Keratinocyte (primary cell): Measurements from ENCODE around the gene UGGT2. TPM values are rescaled to one million over a fixed set of nuclear protein-coding genes. Genes with fewer than 3 reads are reported as not detected.

ENCODE experiments used
- DNase-seq: peaks from one replicate; pipeline ENCODE4 v3.0.0-alpha.2; 2011; ENCODE audit warnings: low read depth, missing footprints, low spot score
- FAIRE-seq: peaks from 2 replicates; lab custom pipeline; 2011; peaks lifted over from hg19 to GRCh38; lab: Jason Lieb, UNC
- H2AFZ ChIP-seq: 2 replicates; pipeline ENCODE4 v1.6.0; 2012; ENCODE audit warnings: low read length, control low read depth, inconsistent platforms; ENCODE audit not compliant: control insufficient read depth
- H3K27ac ChIP-seq: 2 replicates; pipeline ENCODE4 v1.5.1; 2011; ENCODE audit warnings: low read length; ENCODE audit not compliant: control insufficient read depth, insufficient read depth
- H3K27me3 ChIP-seq: 3 replicates; pipeline ENCODE4 v1.6.0; 2011; ENCODE audit warnings: low read length; ENCODE audit not compliant: control insufficient read depth, insufficient read depth; ENCODE audit errors: extremely low read depth
- H3K36me3 ChIP-seq, 2 experiments: 2 replicates in 1 of 2; 3 replicates in 1 of 2; pipeline ENCODE4 v1.5.1; 2011; ENCODE audit warnings: low read length in 2 of 2, mild to moderate bottlenecking in 1 of 2; ENCODE audit not compliant: control insufficient read depth in 2 of 2, insufficient read depth in 2 of 2; ENCODE audit errors: extremely low read depth in 1 of 2
- H3K4me1 ChIP-seq: 3 replicates; pipeline ENCODE4 v1.5.1; 2011; ENCODE audit warnings: low read length; ENCODE audit not compliant: control insufficient read depth, insufficient read depth; ENCODE audit errors: extremely low read depth
- H3K4me2 ChIP-seq: 3 replicates; pipeline ENCODE4 v1.6.0; 2011; ENCODE audit warnings: low read depth, low read length; ENCODE audit not compliant: control insufficient read depth, insufficient read depth; ENCODE audit errors: extremely low read depth
- H3K4me3 ChIP-seq, 3 experiments: fragments of 200-600 bp in 1 of 3; sonication (generic) in 1 of 3; 2 replicates in 2 of 3; 3 replicates in 1 of 3; pipeline ENCODE4 v1.5.1; 2011 to 2016; ENCODE audit warnings: low read length in 3 of 3, mild to moderate bottlenecking in 3 of 3, control low read depth in 2 of 3, inconsistent platforms in 1 of 3, low read depth in 1 of 3, mixed read lengths in 1 of 3, mixed run types in 1 of 3, moderate library complexity in 1 of 3; ENCODE audit not compliant: control insufficient read depth in 2 of 3, insufficient read depth in 2 of 3; ENCODE audit errors: extremely low read depth in 1 of 3
- H3K79me2 ChIP-seq: 2 replicates; pipeline ENCODE4 v1.6.0; 2012; ENCODE audit warnings: low read length; ENCODE audit not compliant: control insufficient read depth, insufficient read depth
- H3K9ac ChIP-seq: 3 replicates; pipeline ENCODE4 v1.6.0; 2011; ENCODE audit warnings: low read length; ENCODE audit not compliant: control insufficient read depth, insufficient read depth; ENCODE audit errors: extremely low read depth
- H3K9me1 ChIP-seq: 3 replicates; pipeline ENCODE4 v1.6.0; 2011; ENCODE audit warnings: low read length; ENCODE audit not compliant: control insufficient read depth, insufficient read depth; ENCODE audit errors: extremely low read depth
- H3K9me3 ChIP-seq: 2 replicates; pipeline ENCODE4 v1.5.1; 2012; ENCODE audit warnings: low read depth, low read length; ENCODE audit not compliant: control insufficient read depth
- H4K20me1 ChIP-seq: 3 replicates; pipeline ENCODE4 v1.6.0; 2011; ENCODE audit warnings: low read length; ENCODE audit not compliant: control insufficient read depth, insufficient read depth; ENCODE audit errors: extremely low read depth
- EZH2 ChIP-seq: IDR thresholded peaks from one replicate; pipeline ENCODE4 v1.6.1; 2012; ENCODE audit warnings: inconsistent platforms, mild to moderate bottlenecking, low read length, moderate library complexity
- dilution Hi-C: fragments of 300-500 bp; cut with MboI; formaldehyde crosslinking; loops from one replicate; pipeline ENCODE4 v1.7.0; 2020; ENCODE audit warnings: low sequenced_read_pairs; ENCODE audit not compliant: extremely low pct_ligation_motif_present
- polyA plus RNA-seq, 5 experiments: library from polyadenylated mRNA; depleted of rRNA in 3 of 5; stranded (reverse) in 3 of 5; stranded (forward) in 1 of 5; unstranded in 1 of 5; fragments of >200 nt; gene quantifications; 1 replicate in 1 of 5; 2 replicates in 3 of 5; 3 replicates in 1 of 5; pipeline versions ENCODE4 v1.2.1 to v1.2.3, GENCODE V29; 2011 to 2012; ENCODE audit warnings: missing spikeins in 2 of 5, low read depth in 1 of 5, low replicate concordance in 1 of 5
- TF ChIP-seq, protein P1 (sequence below), 3 experiments: IDR thresholded peaks in 1 of 3; conservative IDR thresholded peaks in 1 of 3; optimal IDR thresholded peaks in 1 of 3; 2 replicates in 2 of 3; 3 replicates in 1 of 3; pipeline versions ENCODE3 to v1.5.1; 2011; ENCODE audit warnings: low read length in 3 of 3, mild to moderate bottlenecking in 3 of 3, moderate library complexity in 2 of 3, control low read depth in 1 of 3, inconsistent platforms in 1 of 3; ENCODE audit not compliant: insufficient read depth in 2 of 3; ENCODE audit errors: extremely low read depth in 1 of 3

The UGGT2 gene
- polyA plus RNA-seq, 1 donor (not counting 4 experiments of a cell fraction or from before 2014, with no cell fraction given): 12.5 TPM

DNA sequence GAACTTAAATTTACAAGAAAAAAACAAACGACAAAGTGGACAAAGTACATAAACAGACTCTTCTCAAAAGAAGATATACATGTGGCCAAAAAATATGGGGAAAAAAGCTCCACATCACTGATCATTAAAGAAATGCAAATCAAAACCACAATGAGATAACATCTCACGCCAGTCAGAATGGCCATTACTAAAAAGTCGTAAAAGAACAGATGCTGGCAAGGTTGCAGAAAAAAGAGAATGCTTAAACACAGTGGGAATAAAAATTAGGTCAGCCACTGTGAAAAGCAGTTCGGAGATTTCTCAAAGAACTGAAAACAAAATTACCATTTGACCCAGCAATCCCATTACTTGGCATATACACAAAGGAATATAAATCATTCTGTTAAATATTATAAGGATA lies 132.7 kb downstream of the UGGT2 start:
- H3K79me2 ChIP-seq: no peaks in the 10 kb centered on the region
- H3K4me2 ChIP-seq: no peak overlapping the region
- TF ChIP-seq EZH2: no peak
- TF ChIP-seq, protein P1, sequence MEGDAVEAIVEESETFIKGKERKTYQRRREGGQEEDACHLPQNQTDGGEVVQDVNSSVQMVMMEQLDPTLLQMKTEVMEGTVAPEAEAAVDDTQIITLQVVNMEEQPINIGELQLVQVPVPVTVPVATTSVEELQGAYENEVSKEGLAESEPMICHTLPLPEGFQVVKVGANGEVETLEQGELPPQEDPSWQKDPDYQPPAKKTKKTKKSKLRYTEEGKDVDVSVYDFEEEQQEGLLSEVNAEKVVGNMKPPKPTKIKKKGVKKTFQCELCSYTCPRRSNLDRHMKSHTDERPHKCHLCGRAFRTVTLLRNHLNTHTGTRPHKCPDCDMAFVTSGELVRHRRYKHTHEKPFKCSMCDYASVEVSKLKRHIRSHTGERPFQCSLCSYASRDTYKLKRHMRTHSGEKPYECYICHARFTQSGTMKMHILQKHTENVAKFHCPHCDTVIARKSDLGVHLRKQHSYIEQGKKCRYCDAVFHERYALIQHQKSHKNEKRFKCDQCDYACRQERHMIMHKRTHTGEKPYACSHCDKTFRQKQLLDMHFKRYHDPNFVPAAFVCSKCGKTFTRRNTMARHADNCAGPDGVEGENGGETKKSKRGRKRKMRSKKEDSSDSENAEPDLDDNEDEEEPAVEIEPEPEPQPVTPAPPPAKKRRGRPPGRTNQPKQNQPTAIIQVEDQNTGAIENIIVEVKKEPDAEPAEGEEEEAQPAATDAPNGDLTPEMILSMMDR (optimal IDR thresholded peaks at IDR 0.05 in 1 of 3, IDR thresholded peaks at IDR 0.05 in 1 of 3, conservative IDR thresholded peaks at IDR 0.05 in 1 of 3; ENCODE audit: extremely low read depth in 1 of 3, insufficient read depth in 2 of 3, low read length in 3 of 3): no peak
- no peak overlapping the region for H3K9ac ChIP-seq
- no peaks in the 10 kb centered on the region for H3K36me3 ChIP-seq
- H4K20me1 ChIP-seq: no peaks in the 10 kb centered on the region
- no peak for DNase-seq
- H3K27me3 ChIP-seq: no peaks in the 10 kb centered on the region
- peaks cover 7% of the 10 kb centered on the region for H3K4me1 ChIP-seq
- H3K9me3 ChIP-seq: no peaks in the 10 kb centered on the region
- H3K27ac ChIP-seq: no peak overlapping the region
- H2AFZ ChIP-seq: no peak overlapping the region
- H3K4me3 ChIP-seq: no peak overlapping the region
- no peak for FAIRE-seq
- dilution Hi-C loops: no loop called here
- H3K9me1 ChIP-seq: no peaks in the 10 kb centered on the region

GRCh38 chr13:95918860-95919259 lies 134.3 kb downstream of the UGGT2 start:
- no peaks in the 10 kb centered on the region for H3K79me2 ChIP-seq
- no peak overlapping the region for H3K27ac ChIP-seq
- FAIRE-seq (no peak), DNase-seq (no peak)
- no peak overlapping the region for H3K4me2 ChIP-seq
- H2AFZ ChIP-seq: no peak overlapping the region
- TF ChIP-seq EZH2: no peak
- TF ChIP-seq, protein P1 (optimal IDR thresholded peaks at IDR 0.05 in 1 of 3, IDR thresholded peaks at IDR 0.05 in 1 of 3, conservative IDR thresholded peaks at IDR 0.05 in 1 of 3; ENCODE audit: extremely low read depth in 1 of 3, insufficient read depth in 2 of 3, low read length in 3 of 3): no peak
- dilution Hi-C loops: no loop called here
- no peaks in the 10 kb centered on the region for H3K27me3 ChIP-seq
- no peaks in the 10 kb centered on the region for H3K4me1 ChIP-seq
- H3K9me3 ChIP-seq: no peaks in the 10 kb centered on the region
- H3K9ac ChIP-seq: no peak overlapping the region
- no peaks in the 10 kb centered on the region for H4K20me1 ChIP-seq
- H3K36me3 ChIP-seq: no peaks in the 10 kb centered on the region
- no peak overlapping the region for H3K4me3 ChIP-seq
- H3K9me1 ChIP-seq: no peaks in the 10 kb centered on the region
